ENCODE data around the gene TRAPPC10. TPM values are rescaled to one million over a fixed set of nuclear protein-coding genes. Genes with fewer than 3 reads are reported as not detected.
"Not testable (repeated sequence)": the region's sequence is repeated elsewhere in the genome, so short reads cannot be mapped to it uniquely, and the experiment has no call there.

Gene TRAPPC10
- total RNA-seq, 1 donor from 2014 or later, result 41.7 TPM

DNA sequence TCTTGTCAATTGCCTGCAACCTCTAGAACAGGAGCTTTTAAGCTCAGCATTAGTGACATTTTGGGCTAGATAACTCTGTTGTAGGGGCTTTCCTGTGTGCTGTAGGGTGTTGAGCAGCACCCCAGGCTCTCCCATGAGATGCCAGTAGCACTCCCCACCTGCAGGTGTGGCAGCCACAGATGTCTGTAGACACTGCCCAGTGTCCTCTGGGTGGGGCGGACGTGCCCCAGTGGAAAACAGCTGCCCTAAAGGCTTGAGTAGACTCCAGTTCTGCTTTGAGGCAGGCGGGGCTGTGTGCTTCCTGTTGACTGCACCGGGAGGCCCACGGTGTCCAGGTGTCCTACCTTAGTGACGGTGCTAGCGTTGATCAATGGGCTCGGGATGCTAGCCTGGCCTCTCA lies 78.2 kb downstream of the TRAPPC10 start:
- Mint-ChIP-seq H3K27ac (ENCODE audit: unreplicated experiment) (no peak overlapping the region), H3K4me3 (ENCODE audit: unreplicated experiment) (no peak overlapping the region), H3K27me3 (ENCODE audit: unreplicated experiment) (no peaks in the 10 kb centered on the region), H3K4me1 (ENCODE audit: unreplicated experiment) (peaks cover 10% of the 10 kb centered on the region), H3K9me3 (ENCODE audit: unreplicated experiment) (no peaks in the 10 kb centered on the region), H3K36me3 (ENCODE audit: unreplicated experiment) (peaks cover 54% of the 10 kb centered on the region)
- TF ChIP-seq, protein P1, sequence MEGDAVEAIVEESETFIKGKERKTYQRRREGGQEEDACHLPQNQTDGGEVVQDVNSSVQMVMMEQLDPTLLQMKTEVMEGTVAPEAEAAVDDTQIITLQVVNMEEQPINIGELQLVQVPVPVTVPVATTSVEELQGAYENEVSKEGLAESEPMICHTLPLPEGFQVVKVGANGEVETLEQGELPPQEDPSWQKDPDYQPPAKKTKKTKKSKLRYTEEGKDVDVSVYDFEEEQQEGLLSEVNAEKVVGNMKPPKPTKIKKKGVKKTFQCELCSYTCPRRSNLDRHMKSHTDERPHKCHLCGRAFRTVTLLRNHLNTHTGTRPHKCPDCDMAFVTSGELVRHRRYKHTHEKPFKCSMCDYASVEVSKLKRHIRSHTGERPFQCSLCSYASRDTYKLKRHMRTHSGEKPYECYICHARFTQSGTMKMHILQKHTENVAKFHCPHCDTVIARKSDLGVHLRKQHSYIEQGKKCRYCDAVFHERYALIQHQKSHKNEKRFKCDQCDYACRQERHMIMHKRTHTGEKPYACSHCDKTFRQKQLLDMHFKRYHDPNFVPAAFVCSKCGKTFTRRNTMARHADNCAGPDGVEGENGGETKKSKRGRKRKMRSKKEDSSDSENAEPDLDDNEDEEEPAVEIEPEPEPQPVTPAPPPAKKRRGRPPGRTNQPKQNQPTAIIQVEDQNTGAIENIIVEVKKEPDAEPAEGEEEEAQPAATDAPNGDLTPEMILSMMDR (IDR thresholded peaks at IDR 0.05), result no peak
- DNase-seq (ENCODE audit: extremely low spot score, unreplicated experiment), result peak; percentile 77

DNA sequence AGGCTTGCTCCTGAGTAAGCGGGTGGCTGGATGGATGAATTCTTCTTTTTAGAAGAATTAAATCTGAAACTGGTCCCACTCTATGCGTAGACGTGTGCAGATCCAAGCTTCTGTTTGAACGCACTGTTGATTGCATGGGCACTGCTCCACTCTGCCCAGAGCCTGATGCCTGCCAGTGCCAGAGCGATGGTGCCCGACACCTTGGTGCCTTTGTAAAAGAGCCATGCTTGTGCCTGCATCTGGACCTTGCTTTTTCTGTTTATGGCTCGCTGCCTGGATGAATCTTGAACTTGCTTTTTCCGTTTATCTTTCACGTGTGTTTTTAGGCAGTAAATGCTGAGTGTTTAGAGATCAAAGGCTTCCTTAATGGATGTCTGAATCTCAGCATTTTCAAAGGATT lies 80.1 kb downstream of the TRAPPC10 start:
- H3K4me1 Mint-ChIP-seq (ENCODE audit: unreplicated experiment), result peaks cover 14% of the 10 kb centered on the region
- peaks cover 48% of the 10 kb centered on the region for H3K36me3 Mint-ChIP-seq (ENCODE audit: unreplicated experiment)

DNA sequence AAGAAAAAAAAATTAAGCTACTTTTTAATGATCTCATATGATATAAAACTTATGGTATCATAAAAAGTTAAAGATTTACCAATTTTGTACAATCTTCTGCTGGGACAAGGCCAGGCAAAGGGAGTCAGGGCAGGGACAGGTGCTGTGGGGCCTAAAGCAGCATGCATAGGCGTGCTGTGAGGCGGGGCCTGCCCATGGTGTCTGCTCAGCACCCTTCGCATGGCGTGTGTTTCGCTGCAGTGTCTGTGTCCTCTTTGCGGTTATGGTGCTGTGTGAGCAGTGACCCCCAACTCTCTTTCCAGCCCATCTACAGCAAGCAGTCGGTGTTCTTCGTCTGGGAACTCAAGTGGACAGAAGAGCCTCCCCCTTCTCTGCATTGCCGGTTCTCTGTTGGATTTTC lies 81.7 kb downstream of the TRAPPC10 start:
- H3K4me3 Mint-ChIP-seq (ENCODE audit: unreplicated experiment), result no peak overlapping the region

More for the DNA sequence above, 80.1 kb downstream of the TRAPPC10 start:
- H3K27me3 Mint-ChIP-seq (ENCODE audit: unreplicated experiment), result no peaks in the 10 kb centered on the region
- TF ChIP-seq, protein P1 (IDR thresholded peaks at IDR 0.05), result no peak
- no peaks in the 10 kb centered on the region for H3K9me3 Mint-ChIP-seq (ENCODE audit: unreplicated experiment)
- no peak overlapping the region for H3K4me3 Mint-ChIP-seq (ENCODE audit: unreplicated experiment)
- no peak overlapping the region for H3K27ac Mint-ChIP-seq (ENCODE audit: unreplicated experiment)
- DNase-seq (ENCODE audit: extremely low spot score, unreplicated experiment), result peak; percentile 63

DNA sequence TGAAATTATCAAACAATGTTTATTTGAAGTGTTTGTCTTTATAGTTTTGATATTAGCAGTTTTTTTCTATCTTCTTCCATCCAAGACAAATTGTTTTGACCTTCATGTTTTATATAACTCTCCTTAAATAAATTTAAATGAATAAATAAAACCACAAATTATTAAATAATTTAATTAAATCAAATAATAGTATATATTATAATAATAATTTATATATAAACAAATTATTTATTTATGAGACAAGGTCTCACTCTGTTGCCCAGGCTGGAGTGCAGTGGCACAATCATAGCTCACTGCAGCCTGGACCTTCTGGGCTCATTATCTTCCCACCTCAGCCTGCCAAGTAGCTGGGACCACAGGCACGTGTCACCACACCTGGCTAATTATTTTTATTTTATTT lies 82.7 kb downstream of the TRAPPC10 start:
- DNase-seq (ENCODE audit: extremely low spot score, unreplicated experiment), result no peak
- TF ChIP-seq, protein P1 (IDR thresholded peaks at IDR 0.05), result no peak
- Mint-ChIP-seq H3K4me3 (ENCODE audit: unreplicated experiment) (no peak overlapping the region), H3K36me3 (ENCODE audit: unreplicated experiment) (peaks cover 26% of the 10 kb centered on the region), H3K27ac (ENCODE audit: unreplicated experiment) (no peak overlapping the region), H3K27me3 (ENCODE audit: unreplicated experiment) (no peaks in the 10 kb centered on the region), H3K4me1 (ENCODE audit: unreplicated experiment) (peaks cover 14% of the 10 kb centered on the region), H3K9me3 (ENCODE audit: unreplicated experiment) (no peaks in the 10 kb centered on the region)

More for the DNA sequence above, 81.7 kb downstream of the TRAPPC10 start:
- Mint-ChIP-seq H3K27me3 (ENCODE audit: unreplicated experiment) (no peaks in the 10 kb centered on the region), H3K9me3 (ENCODE audit: unreplicated experiment) (no peaks in the 10 kb centered on the region), H3K36me3 (ENCODE audit: unreplicated experiment) (peaks cover 36% of the 10 kb centered on the region), H3K27ac (ENCODE audit: unreplicated experiment) (no peak overlapping the region), H3K4me1 (ENCODE audit: unreplicated experiment) (peaks cover 14% of the 10 kb centered on the region)
- DNase-seq (ENCODE audit: extremely low spot score, unreplicated experiment), result peak; percentile 70
- TF ChIP-seq, protein P1 (IDR thresholded peaks at IDR 0.05), result no peak

DNA sequence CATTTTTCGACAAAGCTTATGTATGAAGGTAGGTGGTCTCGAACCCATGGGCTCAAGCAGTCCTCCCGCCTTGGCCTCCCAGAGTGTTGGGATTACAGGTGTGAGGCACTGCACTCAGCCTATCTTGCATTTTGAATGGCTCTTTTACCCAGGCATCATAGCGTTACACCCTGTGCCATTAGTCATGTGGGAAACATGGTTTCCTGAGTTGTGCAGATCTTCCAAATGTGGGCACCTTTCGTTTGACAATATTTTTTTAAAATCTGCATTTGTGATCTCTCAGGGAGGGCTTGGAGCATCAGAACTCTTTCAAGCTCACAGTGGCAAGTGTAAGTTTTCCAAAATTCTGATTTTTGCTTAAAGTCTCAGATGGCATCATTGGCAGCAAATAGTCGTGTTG lies 86.4 kb downstream of the TRAPPC10 start:
- H3K27ac Mint-ChIP-seq (ENCODE audit: unreplicated experiment), result not testable (repeated sequence)

DNA sequence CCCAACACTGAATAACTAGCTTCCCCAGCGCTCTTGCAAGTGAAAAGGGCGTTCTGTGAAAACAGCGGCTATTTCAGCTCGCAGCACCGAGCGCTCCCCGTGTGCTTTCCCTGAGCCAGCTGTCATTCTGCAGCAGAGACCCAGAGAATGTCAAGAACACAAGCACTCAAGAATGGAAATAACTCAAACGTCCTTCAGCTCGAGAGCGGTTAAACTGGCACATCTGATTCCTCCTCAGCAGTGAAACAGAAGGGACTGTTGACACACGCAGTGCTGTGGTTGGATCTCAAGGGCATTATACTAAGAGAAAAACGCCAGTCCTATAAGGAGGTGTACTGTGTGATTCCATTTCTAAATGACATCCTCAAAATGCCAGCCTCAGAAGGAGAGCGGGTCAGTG lies 86.9 kb downstream of the TRAPPC10 start:
- not testable (repeated sequence) for H3K27ac Mint-ChIP-seq (ENCODE audit: unreplicated experiment); H3K9me3 Mint-ChIP-seq (ENCODE audit: unreplicated experiment); H3K36me3 Mint-ChIP-seq (ENCODE audit: unreplicated experiment); H3K4me3 Mint-ChIP-seq (ENCODE audit: unreplicated experiment); DNase-seq (ENCODE audit: extremely low spot score, unreplicated experiment); H3K27me3 Mint-ChIP-seq (ENCODE audit: unreplicated experiment)
- peaks cover 13% of the 10 kb centered on the region for H3K4me1 Mint-ChIP-seq (ENCODE audit: unreplicated experiment)

More for the DNA sequence above, 86.4 kb downstream of the TRAPPC10 start:
- not testable (repeated sequence) for H3K4me3 Mint-ChIP-seq (ENCODE audit: unreplicated experiment); H3K27me3 Mint-ChIP-seq (ENCODE audit: unreplicated experiment); H3K36me3 Mint-ChIP-seq (ENCODE audit: unreplicated experiment); DNase-seq (ENCODE audit: extremely low spot score, unreplicated experiment); H3K9me3 Mint-ChIP-seq (ENCODE audit: unreplicated experiment)
- peaks cover 14% of the 10 kb centered on the region for H3K4me1 Mint-ChIP-seq (ENCODE audit: unreplicated experiment)

DNA sequence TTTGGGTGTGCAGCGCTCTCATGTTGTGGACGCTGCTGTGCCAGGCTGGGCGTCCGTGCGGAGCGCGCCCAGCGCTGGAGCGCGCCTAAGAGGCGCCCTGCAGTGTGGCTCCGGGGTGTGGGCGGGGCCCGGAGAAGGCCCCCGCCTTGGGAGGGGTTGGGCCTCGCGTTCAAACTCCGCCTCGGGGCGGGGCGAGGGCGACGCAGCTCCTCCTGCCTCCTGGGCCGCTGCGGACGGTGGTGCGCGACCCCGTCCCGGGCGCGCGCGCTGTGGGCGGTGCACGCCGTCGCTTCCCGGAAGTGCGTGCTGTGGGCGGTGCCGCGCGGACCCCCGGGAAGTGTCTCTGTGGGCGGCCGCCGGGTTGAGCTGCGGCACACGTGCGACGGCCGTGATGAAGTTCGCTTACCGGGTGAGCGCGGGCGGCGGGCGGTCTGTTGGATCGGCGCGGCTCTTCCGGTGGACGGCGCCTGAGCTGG lies 95.0 kb downstream of the TRAPPC10 start, which contains the start of gene PWP2:
Gene PWP2, plus strand, starts transcription at position 374 of the 476 bp plus-strand sequence. Its CDS starts 18 bp downstream, at position 392.
- H3K9me3 Mint-ChIP-seq (ENCODE audit: unreplicated experiment); H3K36me3 Mint-ChIP-seq (ENCODE audit: unreplicated experiment); H3K4me1 Mint-ChIP-seq (ENCODE audit: unreplicated experiment); H3K27ac Mint-ChIP-seq (ENCODE audit: unreplicated experiment); H3K27me3 Mint-ChIP-seq (ENCODE audit: unreplicated experiment); H3K4me3 Mint-ChIP-seq (ENCODE audit: unreplicated experiment): not testable (repeated sequence)
- peak; percentile 2 for DNase-seq (ENCODE audit: extremely low spot score, unreplicated experiment)

DNA sequence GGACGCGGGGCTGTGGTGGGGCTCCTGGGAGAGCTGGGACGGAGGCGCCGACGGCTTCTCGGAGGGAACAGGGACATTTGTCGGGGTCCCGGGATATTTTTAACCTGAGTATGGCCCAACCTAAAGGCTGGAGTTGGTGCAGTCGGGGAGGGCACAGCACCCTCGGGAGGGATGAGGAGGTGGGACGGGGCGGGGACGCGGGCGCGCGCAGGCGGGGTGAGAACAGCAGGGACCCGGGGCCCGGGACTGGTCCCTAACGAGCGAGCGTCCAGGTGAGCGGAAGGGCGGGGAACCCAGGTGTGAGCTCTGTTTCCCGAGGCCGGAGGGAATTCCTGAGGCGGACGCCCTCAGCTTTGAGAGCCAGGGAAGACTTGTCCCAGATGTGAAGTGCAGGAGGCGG lies 95.5 kb downstream of the TRAPPC10 start:
- not testable (repeated sequence) for H3K36me3 Mint-ChIP-seq (ENCODE audit: unreplicated experiment); H3K4me1 Mint-ChIP-seq (ENCODE audit: unreplicated experiment); H3K4me3 Mint-ChIP-seq (ENCODE audit: unreplicated experiment); H3K27me3 Mint-ChIP-seq (ENCODE audit: unreplicated experiment); H3K27ac Mint-ChIP-seq (ENCODE audit: unreplicated experiment); DNase-seq (ENCODE audit: extremely low spot score, unreplicated experiment); H3K9me3 Mint-ChIP-seq (ENCODE audit: unreplicated experiment)
